SW 1271 (cell line): ENCODE results near the gene TRPM3.
"Not testable (repeated sequence)": the region's sequence is repeated elsewhere in the genome, so short reads cannot be mapped to it uniquely, and the experiment has no call there.

Experiments
- DNase-seq, 2 experiments: peaks; one replicate each; lab custom pipeline; 2025; lab: John Stamatoyannopoulos, UW

TRPM3 gene

DNA sequence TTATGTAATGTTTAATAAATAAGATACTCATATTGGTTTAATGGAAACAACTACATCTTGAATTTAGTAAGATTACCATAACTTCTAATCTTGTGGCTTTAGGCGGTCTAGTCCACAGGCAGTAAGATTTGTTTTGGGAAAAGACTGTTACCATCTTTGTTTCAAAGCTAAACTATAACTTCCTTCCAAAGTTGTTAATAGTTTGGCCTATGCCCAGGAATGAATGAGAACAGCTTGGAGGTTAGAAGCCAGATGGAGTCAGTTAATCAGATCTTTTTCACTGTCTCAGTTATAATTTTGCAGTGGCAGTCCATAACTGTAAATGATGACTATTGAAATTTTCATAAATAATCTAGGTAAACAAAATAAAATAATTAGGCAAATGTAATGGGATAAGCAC is 465.1 kb downstream of the TRPM3 start:
- no peak for DNase-seq

DNA sequence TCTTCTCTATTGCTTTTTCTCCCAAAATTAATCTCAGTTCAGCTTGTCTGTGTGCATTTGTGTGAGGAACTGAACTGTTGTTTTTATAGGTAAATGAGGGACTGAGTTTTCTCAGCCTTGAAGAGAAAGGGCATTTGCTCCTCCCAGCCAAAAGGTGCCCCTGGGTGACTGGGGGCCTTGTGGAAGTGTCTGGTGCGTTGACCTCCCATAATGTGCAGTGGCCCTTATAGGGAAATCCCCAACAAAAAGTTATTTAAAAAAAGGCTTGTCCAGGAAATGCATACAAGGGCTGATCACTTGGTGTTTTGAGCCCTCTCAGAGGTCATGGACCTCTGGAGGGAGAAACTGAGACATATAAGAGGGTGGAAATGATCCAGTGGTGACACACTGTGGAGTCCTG is 467.3 kb downstream of the TRPM3 start:
- no peak for DNase-seq

GRCh38 chr9:70644627-70645026 is 476.8 kb downstream of the TRPM3 start:
- DNase-seq, result not testable (repeated sequence)

GRCh38 chr9:70642341-70642740 is 479.1 kb downstream of the TRPM3 start:
- no peak for DNase-seq

DNA sequence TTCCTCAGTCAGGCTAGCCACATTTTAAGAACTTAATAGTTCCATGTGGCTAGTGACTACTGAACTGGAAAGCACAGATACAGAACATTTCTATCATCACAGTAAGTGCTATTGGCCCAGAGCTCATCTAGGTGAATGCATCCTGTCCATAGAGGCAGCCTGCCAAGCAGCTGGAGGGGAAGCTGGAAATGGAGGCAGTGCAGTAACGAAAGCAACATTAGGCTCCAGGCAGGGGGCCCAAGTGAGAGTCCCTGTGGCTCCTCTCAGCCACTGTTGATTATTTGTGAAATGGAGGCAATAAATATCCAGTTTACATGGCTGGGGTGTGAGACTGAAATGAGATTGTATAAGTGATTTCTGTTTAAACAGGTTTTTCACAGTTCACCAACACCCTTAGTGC is 479.8 kb downstream of the TRPM3 start:
- DNase-seq, result no peak

DNA sequence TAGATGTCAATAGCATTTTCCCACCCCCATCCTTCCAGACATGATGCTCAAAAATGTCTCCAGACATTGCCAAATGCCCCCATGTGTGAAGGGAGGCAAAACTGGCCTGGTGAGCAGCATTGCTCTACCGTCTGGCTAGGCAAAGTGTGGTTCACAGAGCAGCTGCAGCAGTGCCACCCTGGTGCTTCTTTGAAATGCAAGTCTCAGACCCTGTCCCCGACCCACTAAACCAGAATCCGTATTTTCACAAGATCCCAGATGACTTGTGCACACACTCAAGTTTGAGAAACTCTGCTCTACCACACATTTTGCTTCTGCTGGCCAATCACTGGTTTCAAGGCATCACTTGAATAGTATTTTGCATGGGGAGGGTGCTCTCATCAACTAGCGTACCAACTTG is 480.4 kb downstream of the TRPM3 start:
- DNase-seq, result no peak

- DNase-seq, result peak in 1 of 2 experiments; percentile 43
Observed at GRCh38 chr9:70639853-70640814, 481.3 kb downstream of the TRPM3 start.

GRCh38 chr9:70635790-70636189 is 485.6 kb downstream of the TRPM3 start:
- no peak for DNase-seq

DNA sequence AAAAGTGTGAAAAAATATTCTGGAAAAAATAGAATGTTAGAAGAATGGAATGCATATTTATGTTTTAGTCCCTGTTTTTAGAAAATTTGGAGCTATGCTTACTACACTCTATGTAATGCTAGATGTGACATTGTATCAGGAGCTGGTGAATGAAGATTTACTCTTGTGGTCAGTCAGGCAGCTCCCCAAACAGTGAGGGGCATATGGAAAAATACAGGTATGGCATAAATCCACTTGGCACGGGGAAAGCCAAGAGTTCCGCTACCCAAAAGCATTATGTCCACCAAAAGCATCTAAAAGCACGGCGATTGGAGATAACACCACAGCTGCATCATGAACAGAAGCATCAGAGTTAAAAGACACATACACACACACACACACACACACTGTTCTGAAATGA is 486.7 kb downstream of the TRPM3 start:
- no peak for DNase-seq

- DNase-seq, result no peak
Observed at GRCh38 chr9:70630971-70631370, 490.4 kb downstream of the TRPM3 start.

DNA sequence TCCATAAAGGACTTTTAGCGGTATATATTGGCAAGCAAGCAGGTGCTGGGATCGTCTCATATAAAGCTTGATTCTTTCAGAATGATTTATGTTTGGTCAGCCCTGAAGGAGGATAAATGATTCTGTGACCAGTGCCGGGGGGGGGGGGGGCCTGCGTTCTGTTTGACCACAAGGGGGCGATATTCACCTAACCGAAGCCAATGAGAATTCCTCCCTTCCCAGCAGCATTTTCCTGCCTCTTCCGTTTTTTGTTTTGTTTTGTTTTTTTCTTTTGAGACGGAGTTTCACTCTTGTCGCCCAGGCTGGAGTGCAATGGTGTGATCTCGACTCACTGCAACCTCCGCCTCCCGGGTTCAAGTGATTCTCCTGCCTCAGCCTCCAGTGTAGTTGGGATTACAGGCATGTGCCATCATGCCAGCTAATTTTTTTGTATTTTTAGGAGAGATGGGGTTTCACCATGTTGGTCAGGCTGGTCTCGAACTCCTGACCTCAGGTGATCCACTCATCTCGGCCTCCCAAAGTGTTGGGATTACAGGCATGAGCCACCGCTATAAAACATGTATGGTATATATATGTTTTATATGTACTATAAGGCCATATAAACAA is 492.2 kb downstream of the TRPM3 start:
- DNase-seq, result peak in 1 of 2 experiments; percentile 8

GRCh38 chr9:70625078-70625477 is 496.3 kb downstream of the TRPM3 start:
- DNase-seq, result no peak

GRCh38 chr9:70618784-70619183 is 502.6 kb downstream of the TRPM3 start:
- no peak for DNase-seq

DNA sequence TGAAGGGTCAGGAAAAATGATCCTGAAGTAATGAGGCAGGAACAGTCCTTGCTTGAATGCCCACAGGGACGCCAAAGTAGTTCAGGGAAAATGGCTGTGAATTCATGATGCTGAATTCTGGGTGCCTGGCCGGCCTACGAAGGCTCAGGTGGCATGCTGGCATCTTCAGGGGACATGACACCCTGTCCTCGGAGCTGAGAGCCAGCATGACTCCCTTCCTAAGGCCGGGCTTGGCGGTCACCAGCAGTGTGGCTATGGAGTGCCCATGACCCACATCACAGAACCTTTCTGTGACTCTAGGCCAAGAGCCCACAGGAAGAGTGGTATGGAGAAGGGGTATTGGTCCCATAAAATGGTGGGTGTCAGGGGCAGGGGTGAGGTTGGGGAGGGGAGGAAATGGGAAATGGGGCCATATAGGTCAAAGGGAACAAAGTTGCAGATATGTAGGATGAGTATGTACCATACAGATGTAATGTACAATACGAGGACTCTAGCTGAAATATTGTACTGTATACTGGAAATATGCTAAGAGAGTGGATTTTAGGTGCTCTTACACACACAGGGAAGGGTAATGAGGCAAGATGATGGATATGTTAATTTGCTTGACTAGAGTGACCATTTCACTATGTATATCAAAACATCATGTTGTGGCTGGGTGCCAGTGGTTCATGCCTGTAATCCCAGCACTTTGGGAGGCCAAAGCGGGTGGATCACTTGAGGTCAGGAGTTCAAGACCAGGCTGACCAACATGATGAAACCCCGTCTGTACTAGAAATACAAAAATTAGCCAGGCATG is 504.2 kb downstream of the TRPM3 start:
- no peak for DNase-seq

- no peak for DNase-seq
Observed at GRCh38 chr9:70616228-70616990, 505.0 kb downstream of the TRPM3 start.

- no peak for DNase-seq
Observed at GRCh38 chr9:70615464-70616138, 505.8 kb downstream of the TRPM3 start.

- no peak for DNase-seq
Observed at GRCh38 chr9:70614786-70615463, 506.5 kb downstream of the TRPM3 start.

DNA sequence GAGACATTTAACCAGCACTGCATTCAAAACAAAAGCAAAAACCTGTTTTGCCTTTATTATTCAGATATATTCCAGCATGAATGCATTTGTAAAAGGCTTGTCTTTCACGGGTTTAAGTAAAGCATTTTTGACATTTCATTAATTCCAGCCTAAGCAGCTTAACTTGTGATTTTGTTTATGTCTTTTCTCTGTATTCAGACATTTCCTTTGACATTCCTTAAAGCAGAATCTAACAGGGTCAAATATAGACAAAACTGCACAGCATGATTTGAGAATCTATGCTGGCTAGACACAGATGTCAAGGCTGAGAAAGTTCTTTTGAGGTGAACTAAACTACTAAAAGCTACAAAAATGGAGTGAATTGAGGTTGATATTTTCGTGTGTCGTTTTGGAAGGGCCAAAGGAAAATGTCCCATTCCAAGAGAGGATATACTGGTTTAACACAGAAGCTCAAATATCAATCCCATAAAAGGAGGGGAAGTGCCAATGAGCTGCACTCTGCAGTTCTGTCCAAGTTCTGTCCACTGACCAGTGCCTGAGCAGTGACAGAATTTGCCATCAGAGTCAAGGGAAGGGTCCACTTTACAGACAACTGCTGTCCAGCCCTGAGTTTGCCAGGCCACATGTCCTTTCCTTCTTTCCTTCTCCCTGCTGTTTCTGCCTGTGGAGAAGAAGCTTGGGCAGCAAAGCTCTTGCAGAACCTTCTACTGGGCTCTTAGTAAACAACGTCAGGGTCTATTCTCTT is 508.2 kb downstream of the TRPM3 start:
- no peak for DNase-seq

DNA sequence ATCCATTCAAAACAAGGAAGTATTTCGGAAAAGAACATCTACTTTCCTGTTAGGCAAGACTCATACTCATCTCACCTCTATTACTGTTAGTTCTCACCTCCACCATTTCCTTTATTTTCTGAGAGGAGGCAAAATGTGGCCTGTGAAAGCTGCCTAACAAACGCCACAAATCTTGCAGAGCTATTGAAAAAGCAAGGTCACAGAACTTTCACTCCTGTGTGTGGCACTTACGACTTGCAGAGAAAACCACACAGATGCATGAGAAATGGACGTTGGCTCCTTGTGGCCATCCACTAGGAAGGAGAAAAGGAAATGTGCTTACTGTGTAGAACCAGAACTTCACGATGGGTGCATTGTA is 511.2 kb downstream of the TRPM3 start:
- DNase-seq, result no peak
